Measurements from ENCODE around the gene MPP4.
A peak's percentile ranks its signal among the peaks of the same experiment; 100 is the strongest.

DNA sequence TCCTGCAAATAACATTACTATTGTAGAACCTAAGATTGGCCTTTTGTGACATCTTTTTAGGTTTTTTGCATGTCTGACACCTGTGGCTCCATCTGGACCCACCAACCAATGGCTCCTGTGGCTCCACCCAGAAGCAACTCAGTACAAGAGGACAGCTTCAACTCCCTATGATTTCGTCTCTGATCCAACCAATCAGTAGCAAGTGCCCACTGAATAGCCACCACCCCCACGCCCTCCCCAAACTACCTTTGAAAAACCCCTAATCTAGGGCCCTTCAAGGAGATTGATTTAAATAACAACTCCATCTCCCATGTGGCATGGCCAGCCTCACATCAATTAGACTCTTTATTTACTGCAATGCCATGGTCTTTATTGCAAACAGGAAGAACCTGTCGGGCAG lies 23.6 kb downstream of the MPP4 start:
- TF ChIP-seq FOXJ3 (CRISPR knock-in tag; IDR thresholded peaks at IDR 0.05; ENCODE audit: borderline replicate concordance) (no peak), ZNF138 (CRISPR knock-in tag; conservative IDR thresholded peaks at IDR 0.05) (no peak), NR3C1 (CRISPR knock-in tag; conservative IDR thresholded peaks at IDR 0.05; ENCODE audit: low read depth) (no peak), NFYB (CRISPR knock-in tag; conservative IDR thresholded peaks at IDR 0.05; ENCODE audit: low read depth) (0 out of 2 replicates have a peak, but pooled peaks have one; percentile 10), NFE2L1 (CRISPR knock-in tag; IDR thresholded peaks at IDR 0.05) (no peak), CREM (CRISPR knock-in tag; IDR thresholded peaks at IDR 0.05) (no peak), ELF4 (CRISPR knock-in tag; IDR thresholded peaks at IDR 0.05; ENCODE audit: low read depth) (no peak), TEAD4 (CRISPR knock-in tag; IDR thresholded peaks at IDR 0.05) (no peak)
- TF ChIP-seq, protein P1, sequence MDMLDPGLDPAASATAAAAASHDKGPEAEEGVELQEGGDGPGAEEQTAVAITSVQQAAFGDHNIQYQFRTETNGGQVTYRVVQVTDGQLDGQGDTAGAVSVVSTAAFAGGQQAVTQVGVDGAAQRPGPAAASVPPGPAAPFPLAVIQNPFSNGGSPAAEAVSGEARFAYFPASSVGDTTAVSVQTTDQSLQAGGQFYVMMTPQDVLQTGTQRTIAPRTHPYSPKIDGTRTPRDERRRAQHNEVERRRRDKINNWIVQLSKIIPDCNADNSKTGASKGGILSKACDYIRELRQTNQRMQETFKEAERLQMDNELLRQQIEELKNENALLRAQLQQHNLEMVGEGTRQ (CRISPR knock-in tag; IDR thresholded peaks at IDR 0.05) = no peak
- TF ChIP-seq, protein P2, sequence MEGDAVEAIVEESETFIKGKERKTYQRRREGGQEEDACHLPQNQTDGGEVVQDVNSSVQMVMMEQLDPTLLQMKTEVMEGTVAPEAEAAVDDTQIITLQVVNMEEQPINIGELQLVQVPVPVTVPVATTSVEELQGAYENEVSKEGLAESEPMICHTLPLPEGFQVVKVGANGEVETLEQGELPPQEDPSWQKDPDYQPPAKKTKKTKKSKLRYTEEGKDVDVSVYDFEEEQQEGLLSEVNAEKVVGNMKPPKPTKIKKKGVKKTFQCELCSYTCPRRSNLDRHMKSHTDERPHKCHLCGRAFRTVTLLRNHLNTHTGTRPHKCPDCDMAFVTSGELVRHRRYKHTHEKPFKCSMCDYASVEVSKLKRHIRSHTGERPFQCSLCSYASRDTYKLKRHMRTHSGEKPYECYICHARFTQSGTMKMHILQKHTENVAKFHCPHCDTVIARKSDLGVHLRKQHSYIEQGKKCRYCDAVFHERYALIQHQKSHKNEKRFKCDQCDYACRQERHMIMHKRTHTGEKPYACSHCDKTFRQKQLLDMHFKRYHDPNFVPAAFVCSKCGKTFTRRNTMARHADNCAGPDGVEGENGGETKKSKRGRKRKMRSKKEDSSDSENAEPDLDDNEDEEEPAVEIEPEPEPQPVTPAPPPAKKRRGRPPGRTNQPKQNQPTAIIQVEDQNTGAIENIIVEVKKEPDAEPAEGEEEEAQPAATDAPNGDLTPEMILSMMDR (IDR thresholded peaks at IDR 0.05) = no peak
- TF ChIP-seq, protein P3, sequence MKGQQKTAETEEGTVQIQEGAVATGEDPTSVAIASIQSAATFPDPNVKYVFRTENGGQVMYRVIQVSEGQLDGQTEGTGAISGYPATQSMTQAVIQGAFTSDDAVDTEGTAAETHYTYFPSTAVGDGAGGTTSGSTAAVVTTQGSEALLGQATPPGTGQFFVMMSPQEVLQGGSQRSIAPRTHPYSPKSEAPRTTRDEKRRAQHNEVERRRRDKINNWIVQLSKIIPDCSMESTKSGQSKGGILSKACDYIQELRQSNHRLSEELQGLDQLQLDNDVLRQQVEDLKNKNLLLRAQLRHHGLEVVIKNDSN (CRISPR knock-in tag; IDR thresholded peaks at IDR 0.05) = no peak
- TF ChIP-seq, protein P4, sequence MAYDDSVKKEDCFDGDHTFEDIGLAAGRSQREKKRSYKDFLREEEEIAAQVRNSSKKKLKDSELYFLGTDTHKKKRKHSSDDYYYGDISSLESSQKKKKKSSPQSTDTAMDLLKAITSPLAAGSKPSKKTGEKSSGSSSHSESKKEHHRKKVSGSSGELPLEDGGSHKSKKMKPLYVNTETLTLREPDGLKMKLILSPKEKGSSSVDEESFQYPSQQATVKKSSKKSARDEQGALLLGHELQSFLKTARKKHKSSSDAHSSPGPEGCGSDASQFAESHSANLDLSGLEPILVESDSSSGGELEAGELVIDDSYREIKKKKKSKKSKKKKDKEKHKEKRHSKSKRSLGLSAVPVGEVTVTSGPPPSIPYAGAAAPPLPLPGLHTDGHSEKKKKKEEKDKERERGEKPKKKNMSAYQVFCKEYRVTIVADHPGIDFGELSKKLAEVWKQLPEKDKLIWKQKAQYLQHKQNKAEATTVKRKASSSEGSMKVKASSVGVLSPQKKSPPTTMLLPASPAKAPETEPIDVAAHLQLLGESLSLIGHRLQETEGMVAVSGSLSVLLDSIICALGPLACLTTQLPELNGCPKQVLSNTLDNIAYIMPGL (CRISPR knock-in tag; IDR thresholded peaks at IDR 0.05) = no peak
- TF ChIP-seq, protein P5, sequence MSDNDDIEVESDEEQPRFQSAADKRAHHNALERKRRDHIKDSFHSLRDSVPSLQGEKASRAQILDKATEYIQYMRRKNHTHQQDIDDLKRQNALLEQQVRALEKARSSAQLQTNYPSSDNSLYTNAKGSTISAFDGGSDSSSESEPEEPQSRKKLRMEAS (CRISPR knock-in tag; IDR thresholded peaks at IDR 0.05) = no peak

Measured in WTC11 (cell line).